IMR-90 (cell line): ENCODE measurements around the gene TMEM120A. TPM values are rescaled to one million over a fixed set of nuclear protein-coding genes. Genes with fewer than 3 reads are reported as not detected.

Experiments used
- ATAC-seq: fragments of 200-7000 bp; cut with Tn5 transposase; 2 replicates; pipeline ENCODE4 v1.9.1; 2020; ENCODE audit warnings: low read depth, mild to moderate bottlenecking, moderate library complexity
- BruUV-seq: library from RNA; stranded (reverse); fragments of 400-500 nt; replicated peaks from 2 replicates; lab custom pipeline; 2021; lab: Mats Ljungman, UMichigan
- CTCF ChIA-PET: fragments of 300-600 bp; formaldehyde crosslinking; extraction: SDS; loops from one replicate; lab custom pipeline; 2021; ENCODE audit warnings: antibody characterized with exemption; lab: Yijun Ruan, JAX
- POLR2A ChIA-PET: fragments of 300-600 bp; sonication (Branson Sonifier 250); formaldehyde crosslinking; loops from one replicate; lab custom pipeline; 2022; ENCODE audit warnings: antibody characterized with exemption; ENCODE audit not compliant: unreplicated experiment; lab: Charles Lee
- DNase-seq: peaks from one replicate; pipeline ENCODE4 v3.0.0; 2013
- H2AFZ ChIP-seq: replicated peaks from 2 replicates; pipeline ENCODE3; 2013; ENCODE audit warnings: low read length, mild to moderate bottlenecking; ENCODE audit not compliant: poor library complexity
- H2AK5ac ChIP-seq: 2 replicates; pipeline ENCODE4 v1.6.1; 2013; ENCODE audit warnings: low read depth, low read length, inconsistent platforms
- H2AK9ac ChIP-seq: replicated peaks from 2 replicates; pipeline ENCODE3; 2013; ENCODE audit warnings: mild to moderate bottlenecking, low read depth, low read length, moderate library complexity; ENCODE audit not compliant: poor library complexity
- H2BK120ac ChIP-seq: 2 replicates; pipeline ENCODE4 v1.6.1; 2013; ENCODE audit warnings: low read depth, low read length, inconsistent platforms
- H2BK15ac ChIP-seq: 3 replicates; pipeline ENCODE4 v1.6.1; 2013; ENCODE audit warnings: low read depth, low read length, inconsistent platforms
- H2BK20ac ChIP-seq: 2 replicates; pipeline ENCODE4 v1.6.1; 2013; ENCODE audit warnings: low read depth, mild to moderate bottlenecking, inconsistent platforms, low read length, moderate library complexity
- H2BK5ac ChIP-seq: 2 replicates; pipeline ENCODE4 v1.6.1; 2013; ENCODE audit warnings: mild to moderate bottlenecking, low read depth, low read length, inconsistent platforms; ENCODE audit not compliant: poor library complexity, severe bottlenecking
- H3K14ac ChIP-seq: replicated peaks from 2 replicates; pipeline ENCODE4 v1.6.1; 2013; ENCODE audit warnings: low read depth, low read length, inconsistent platforms
- H3K18ac ChIP-seq: 2 replicates; pipeline ENCODE4 v1.6.1; 2013; ENCODE audit warnings: low read depth, low read length, control low read depth
- H3K23ac ChIP-seq: 2 replicates; pipeline ENCODE4 v1.6.1; 2013; ENCODE audit warnings: low read depth, low read length, inconsistent platforms
- H3K27ac ChIP-seq: 2 replicates; pipeline ENCODE4 v1.5.1; 2013; ENCODE audit warnings: mild to moderate bottlenecking, control low read depth, low read length; ENCODE audit not compliant: insufficient read depth
- H3K27me3 ChIP-seq: 2 replicates; pipeline ENCODE4 v1.6.1; 2013; ENCODE audit warnings: low read length; ENCODE audit not compliant: control insufficient read depth, insufficient read depth
- H3K36me3 ChIP-seq: 2 replicates; pipeline ENCODE4 v1.6.1; 2013; ENCODE audit warnings: low read length, mixed read lengths; ENCODE audit not compliant: control insufficient read depth, insufficient read depth
- H3K4ac ChIP-seq: 2 replicates; pipeline ENCODE4 v1.6.1; 2013; ENCODE audit warnings: low read depth, low read length, inconsistent platforms
- H3K4me1 ChIP-seq: 2 replicates; pipeline ENCODE4 v1.6.1; 2013; ENCODE audit warnings: low read length, mixed read lengths; ENCODE audit not compliant: control insufficient read depth, insufficient read depth
- H3K4me2 ChIP-seq: 2 replicates; pipeline ENCODE4 v1.6.1; 2013; ENCODE audit warnings: low read depth, mild to moderate bottlenecking, control low read depth, low read length, moderate library complexity
- H3K4me3 ChIP-seq: 2 replicates; pipeline ENCODE4 v1.5.1; 2013; ENCODE audit warnings: low read depth, mild to moderate bottlenecking, control low read depth, low read length, moderate library complexity; ENCODE audit not compliant: insufficient read depth
- H3K56ac ChIP-seq: 2 replicates; pipeline ENCODE4 v1.6.1; 2013; ENCODE audit warnings: low read length, inconsistent platforms; ENCODE audit not compliant: insufficient read depth; ENCODE audit errors: extremely low read depth
- H3K79me1 ChIP-seq, 2 experiments: 2 replicates each; pipeline ENCODE4 v1.6.1; 2013; ENCODE audit warnings: low read length in 2 of 2, inconsistent platforms in 1 of 2, low read depth in 1 of 2
- H3K9ac ChIP-seq: 2 replicates; pipeline ENCODE4 v1.6.1; 2013; ENCODE audit warnings: low read depth, low read length, control low read depth
- H3K9me1 ChIP-seq: 2 replicates; pipeline ENCODE4 v1.6.1; 2013; ENCODE audit warnings: low read length, inconsistent platforms; ENCODE audit not compliant: insufficient read depth
- H3K9me3 ChIP-seq: 2 replicates; pipeline ENCODE4 v1.6.1; 2013; ENCODE audit warnings: low read length; ENCODE audit not compliant: control insufficient read depth, insufficient read depth
- H4K20me1 ChIP-seq: 2 replicates; pipeline ENCODE4 v1.6.1; 2013; ENCODE audit warnings: low read length, inconsistent platforms; ENCODE audit not compliant: insufficient read depth
- H4K5ac ChIP-seq: 2 replicates; pipeline ENCODE4 v1.6.1; 2013; ENCODE audit warnings: mild to moderate bottlenecking, low read depth, low read length, control low read depth
- H4K8ac ChIP-seq, 2 experiments: 2 replicates each; pipeline ENCODE4 v1.6.1; 2013; ENCODE audit warnings: low read depth in 2 of 2, low read length in 2 of 2, control low read depth in 1 of 2, inconsistent platforms in 1 of 2
- H4K91ac ChIP-seq: 2 replicates; pipeline ENCODE4 v1.6.1; 2013; ENCODE audit warnings: low read depth, low read length, inconsistent platforms; ENCODE audit not compliant: insufficient read depth
- CEBPB ChIP-seq: IDR thresholded peaks from 2 replicates; pipeline ENCODE4 v1.6.1; 2012; ENCODE audit warnings: low read depth, low read length, improper control_type of control experiment
- MAFK ChIP-seq: IDR thresholded peaks from 2 replicates; pipeline ENCODE4 v1.6.1; 2012; ENCODE audit warnings: low read depth, low read length, improper control_type of control experiment
- RAD21 ChIP-seq: IDR thresholded peaks from 2 replicates; pipeline ENCODE4 v1.6.1; 2012; ENCODE audit warnings: low read length, improper control_type of control experiment
- WGBS, 2 experiments: methylation state at CpG; one replicate each; pipeline versions ENCODE4 v1.1.5 to v1.1.7; 2013; ENCODE audit warnings: missing lambda C conversion rate in 2 of 2; ENCODE audit not compliant: insufficient read length in 1 of 2; ENCODE audit errors: extremely low coverage in 2 of 2; 5-methylcytosine and 5-hydroxymethylcytosine counted together
- dilution Hi-C: fragments of 300-500 bp; cut with HindIII; formaldehyde crosslinking; loops from one replicate; pipeline ENCODE4 v1.14.3; 2018; ENCODE audit warnings: low sequenced_read_pairs; ENCODE audit not compliant: unreplicated experiment
- in situ Hi-C: fragments of 300-500 bp; cut with MboI; formaldehyde crosslinking; loops from 3 replicates; pipeline ENCODE4 v1.14.3; 2019; ENCODE audit warnings: low sequenced_read_pairs, inconsistent platforms, mixed read lengths
- intact Hi-C: fragments of 100-400 bp; cut with micrococcal nuclease; formaldehyde crosslinking; loops from 2 replicates; pipeline ENCODE4 v1.10.0; 2022
- polyA plus RNA-seq, 3 experiments: library from polyadenylated mRNA; depleted of rRNA; stranded (reverse); fragments of >200 nt; gene quantifications; 2 replicates each; pipeline ENCODE4 v1.2.3, GENCODE V29; 2012; ENCODE audit warnings: low replicate concordance in 1 of 3
- total RNA-seq: library from RNA; depleted of rRNA; stranded (reverse); fragments of >200 nt; gene quantifications from 2 replicates; pipeline ENCODE4 v1.2.3, GENCODE V29; 2012
- TF ChIP-seq, protein P1 (sequence below): conservative IDR thresholded peaks from 2 replicates; pipeline ENCODE4 v1.5.1; 2012; ENCODE audit warnings: mild to moderate bottlenecking, low read depth, low read length, improper control_type of control experiment

The TMEM120A gene
- total and polyA plus RNA-seq, 2 of the 4 experiments (the other 2 are of a cell fraction) = 32.1 to 39.3 TPM

DNA sequence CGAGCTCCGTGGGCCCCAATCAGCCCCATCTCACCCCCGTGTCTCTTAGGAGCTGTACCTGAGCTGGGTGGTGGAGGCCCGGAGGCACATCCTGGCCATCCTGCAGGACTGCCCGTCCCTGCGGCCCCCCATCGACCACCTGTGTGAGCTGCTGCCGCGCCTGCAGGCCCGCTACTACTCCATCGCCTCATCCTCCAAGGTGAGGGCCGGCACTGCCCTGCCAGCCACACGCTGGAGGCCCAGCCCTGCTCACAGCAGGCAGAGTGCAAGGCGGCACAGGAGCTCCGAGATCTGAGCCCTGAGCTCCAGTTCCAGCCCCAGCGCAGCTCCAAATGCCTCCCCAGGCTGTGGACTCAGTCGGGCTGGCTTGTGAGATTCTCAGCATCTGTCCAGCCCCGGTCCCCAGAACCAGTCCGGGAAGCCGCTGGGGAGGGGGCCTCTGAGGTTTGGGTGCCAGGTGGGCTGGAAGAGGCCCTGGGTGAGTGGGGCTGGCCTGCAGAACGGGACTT lies 9.3 kb downstream of the TMEM120A start:
- Histone ChIP-seq H3K4me3 (no peak overlapping the region), H3K9me1 (no peaks in the 10 kb centered on the region), H3K18ac (no peak overlapping the region), H2BK20ac (no peak overlapping the region), H3K9me3 (no peaks in the 10 kb centered on the region), H3K23ac (no peak overlapping the region), H3K27ac (no peak overlapping the region), H3K9ac (no peak overlapping the region), H2AFZ (no peak overlapping the region), H3K36me3 (peaks cover 70% of the 10 kb centered on the region), H3K27me3 (no peaks in the 10 kb centered on the region), H4K5ac (no peak overlapping the region), H2BK5ac (no peak overlapping the region), H2AK5ac (no peak overlapping the region), H3K4me1 (no peaks in the 10 kb centered on the region), H4K20me1 (peaks cover 4% of the 10 kb centered on the region), H3K56ac (no peak overlapping the region), H3K14ac (no peak overlapping the region), H2BK15ac (no peak overlapping the region), H4K91ac (no peak overlapping the region), H3K4me2 (no peak overlapping the region), H2AK9ac (no peak overlapping the region), H3K4ac (no peak overlapping the region), H3K79me1 (0 out of 4 replicates have a peak, but pooled peaks cover 0 to 3% of the 10 kb centered on the region in 2 experiments), H4K8ac (no peak overlapping the region), H2BK120ac (no peak overlapping the region)
- in situ Hi-C loops = no loop called here
- CTCF ChIA-PET = no interaction called here
- 92% methylated on average over 12 of the region's 21 CpGs; no CpG with 5 or more reads in 1 of the 2 experiments for WGBS, 2 experiments
- BruUV-seq = no TSS peak
- dilution Hi-C loops = no loop called here
- TF ChIP-seq, protein P1, sequence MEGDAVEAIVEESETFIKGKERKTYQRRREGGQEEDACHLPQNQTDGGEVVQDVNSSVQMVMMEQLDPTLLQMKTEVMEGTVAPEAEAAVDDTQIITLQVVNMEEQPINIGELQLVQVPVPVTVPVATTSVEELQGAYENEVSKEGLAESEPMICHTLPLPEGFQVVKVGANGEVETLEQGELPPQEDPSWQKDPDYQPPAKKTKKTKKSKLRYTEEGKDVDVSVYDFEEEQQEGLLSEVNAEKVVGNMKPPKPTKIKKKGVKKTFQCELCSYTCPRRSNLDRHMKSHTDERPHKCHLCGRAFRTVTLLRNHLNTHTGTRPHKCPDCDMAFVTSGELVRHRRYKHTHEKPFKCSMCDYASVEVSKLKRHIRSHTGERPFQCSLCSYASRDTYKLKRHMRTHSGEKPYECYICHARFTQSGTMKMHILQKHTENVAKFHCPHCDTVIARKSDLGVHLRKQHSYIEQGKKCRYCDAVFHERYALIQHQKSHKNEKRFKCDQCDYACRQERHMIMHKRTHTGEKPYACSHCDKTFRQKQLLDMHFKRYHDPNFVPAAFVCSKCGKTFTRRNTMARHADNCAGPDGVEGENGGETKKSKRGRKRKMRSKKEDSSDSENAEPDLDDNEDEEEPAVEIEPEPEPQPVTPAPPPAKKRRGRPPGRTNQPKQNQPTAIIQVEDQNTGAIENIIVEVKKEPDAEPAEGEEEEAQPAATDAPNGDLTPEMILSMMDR = no peak
- no peak for TF ChIP-seq CEBPB
- no peak for TF ChIP-seq MAFK
- no peak for TF ChIP-seq RAD21
- POLR2A ChIA-PET = no interaction called here
- intact Hi-C loops = no loop called here
- DNase-seq = no peak
- no peak for ATAC-seq
